MM.1S (cell line): Measurements from ENCODE around the gene CTBP1.

Experiments used
- DNase-seq: peaks from one replicate; pipeline ENCODE4 v3.0.0-alpha.2; 2015
- H2AFZ ChIP-seq: fragments of 300-600 bp; sonication (generic); 2 replicates; pipeline ENCODE4 v1.6.0; 2016; ENCODE audit warnings: antibody characterized with exemption, low read length
- H3F3A ChIP-seq: fragments of 300-600 bp; sonication (generic); 2 replicates; pipeline ENCODE4 v1.6.1; 2016; ENCODE audit warnings: mild to moderate bottlenecking, antibody characterized with exemption, low read length, moderate library complexity, mixed read lengths; ENCODE audit not compliant: insufficient read depth
- H3K27ac ChIP-seq: fragments of 300-600 bp; sonication (generic); 2 replicates; pipeline ENCODE4 v1.5.1; 2016; ENCODE audit warnings: mild to moderate bottlenecking, low read length
- H3K27me3 ChIP-seq: fragments of 300-600 bp; sonication (generic); replicated peaks from 2 replicates; pipeline ENCODE4 v1.6.0; 2016; ENCODE audit warnings: low read length; ENCODE audit not compliant: insufficient read depth
- H3K36me3 ChIP-seq: fragments of 300-600 bp; sonication (generic); replicated peaks from 2 replicates; pipeline ENCODE4 v1.6.1; 2016; ENCODE audit warnings: mild to moderate bottlenecking, low read length, mixed read lengths; ENCODE audit not compliant: insufficient read depth
- H3K4me1 ChIP-seq: fragments of 300-600 bp; sonication (generic); 2 replicates; pipeline ENCODE4 v1.6.1; 2016; ENCODE audit warnings: low read length, mixed read lengths
- H3K4me2 ChIP-seq: fragments of 300-600 bp; sonication (generic); 2 replicates; pipeline ENCODE4 v1.6.0; 2016; ENCODE audit warnings: low read depth, low read length
- H3K4me3 ChIP-seq: fragments of 300-600 bp; sonication (generic); 2 replicates; pipeline ENCODE4 v1.5.1; 2016; ENCODE audit warnings: low read length, mixed read lengths
- H3K79me2 ChIP-seq: fragments of 300-600 bp; sonication (generic); 2 replicates; pipeline ENCODE4 v1.6.1; 2016; ENCODE audit warnings: mixed run types, low read length, mixed read lengths
- H3K9ac ChIP-seq: fragments of 300-600 bp; sonication (generic); 2 replicates; pipeline ENCODE4 v1.6.1; 2016; ENCODE audit warnings: low read length, mixed read lengths
- H3K9me2 ChIP-seq: fragments of 300-600 bp; sonication (generic); replicated peaks from 2 replicates; pipeline ENCODE4 v1.6.1; 2016; ENCODE audit warnings: mild to moderate bottlenecking, low read length, mixed read lengths; ENCODE audit not compliant: insufficient read depth
- H3K9me3 ChIP-seq: fragments of 300-600 bp; sonication (generic); replicated peaks from 2 replicates; pipeline ENCODE4 v1.6.1; 2016; ENCODE audit warnings: mild to moderate bottlenecking, low read length, mixed read lengths; ENCODE audit not compliant: insufficient read depth
- H4K20me1 ChIP-seq: fragments of 300-600 bp; sonication (generic); 2 replicates; pipeline ENCODE4 v1.6.1; 2016; ENCODE audit warnings: mild to moderate bottlenecking, low read length, moderate library complexity, mixed read lengths; ENCODE audit not compliant: insufficient read depth
- EZH2 ChIP-seq: fragments of 300-600 bp; sonication (generic); optimal IDR thresholded peaks from 2 replicates; pipeline ENCODE3; 2017; ENCODE audit warnings: low read depth, mild to moderate bottlenecking, antibody characterized with exemption, low read length, mixed read lengths
- EZH2phosphoT487 ChIP-seq: fragments of 300-600 bp; sonication (generic); IDR thresholded peaks from 2 replicates; pipeline ENCODE4 v1.6.1; 2018; ENCODE audit warnings: antibody characterized with exemption, low read length
- TF ChIP-seq, protein P1 (sequence below): fragments of 300-600 bp; sonication (generic); IDR thresholded peaks from 2 replicates; pipeline ENCODE4 v1.5.1; 2016; ENCODE audit warnings: antibody characterized with exemption, low read length, mixed read lengths

CTBP1 gene

DNA sequence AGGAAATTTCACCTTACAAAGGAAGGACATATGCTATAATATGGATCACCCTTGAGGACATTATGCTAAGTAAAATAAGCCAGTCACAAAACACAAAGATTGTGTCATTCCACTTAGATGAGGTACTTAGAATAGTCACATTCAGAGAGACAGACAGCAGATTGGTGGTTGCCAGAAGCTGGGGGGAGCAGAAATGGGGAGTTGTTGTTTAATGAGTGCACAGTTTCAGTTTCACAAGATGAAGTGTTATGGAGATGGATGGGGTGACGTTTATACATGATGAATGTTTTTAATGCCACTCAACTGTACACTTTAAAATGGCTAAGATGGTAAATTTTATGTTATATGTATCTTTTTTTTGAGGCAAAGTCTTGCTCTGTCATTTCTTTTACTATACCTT is 61.7 kb downstream of the CTBP1 start:
- Histone ChIP-seq H3K9ac (no peak overlapping the region), H3K36me3 (no peaks in the 10 kb centered on the region), H3K27me3 (no peaks in the 10 kb centered on the region), H3K79me2 (no peaks in the 10 kb centered on the region), H3K27ac (peak overlapping the region; percentile 4; the same call in 1 of the 2 replicates), H3K4me3 (no peak overlapping the region), H3K9me3 (no peaks in the 10 kb centered on the region), H3K9me2 (no peaks in the 10 kb centered on the region), H3F3A (peaks cover 19% of the 10 kb centered on the region), H2AFZ (no peak overlapping the region), H3K4me2 (peak overlapping the region; percentile 20; the same call in 1 of the 2 replicates), H3K4me1 (peaks cover 24% of the 10 kb centered on the region), H4K20me1 (no peaks in the 10 kb centered on the region)
- DNase-seq: peak; percentile 83
- no peak for TF ChIP-seq EZH2
- TF ChIP-seq EZH2phosphoT487: no peak
- TF ChIP-seq, protein P1, sequence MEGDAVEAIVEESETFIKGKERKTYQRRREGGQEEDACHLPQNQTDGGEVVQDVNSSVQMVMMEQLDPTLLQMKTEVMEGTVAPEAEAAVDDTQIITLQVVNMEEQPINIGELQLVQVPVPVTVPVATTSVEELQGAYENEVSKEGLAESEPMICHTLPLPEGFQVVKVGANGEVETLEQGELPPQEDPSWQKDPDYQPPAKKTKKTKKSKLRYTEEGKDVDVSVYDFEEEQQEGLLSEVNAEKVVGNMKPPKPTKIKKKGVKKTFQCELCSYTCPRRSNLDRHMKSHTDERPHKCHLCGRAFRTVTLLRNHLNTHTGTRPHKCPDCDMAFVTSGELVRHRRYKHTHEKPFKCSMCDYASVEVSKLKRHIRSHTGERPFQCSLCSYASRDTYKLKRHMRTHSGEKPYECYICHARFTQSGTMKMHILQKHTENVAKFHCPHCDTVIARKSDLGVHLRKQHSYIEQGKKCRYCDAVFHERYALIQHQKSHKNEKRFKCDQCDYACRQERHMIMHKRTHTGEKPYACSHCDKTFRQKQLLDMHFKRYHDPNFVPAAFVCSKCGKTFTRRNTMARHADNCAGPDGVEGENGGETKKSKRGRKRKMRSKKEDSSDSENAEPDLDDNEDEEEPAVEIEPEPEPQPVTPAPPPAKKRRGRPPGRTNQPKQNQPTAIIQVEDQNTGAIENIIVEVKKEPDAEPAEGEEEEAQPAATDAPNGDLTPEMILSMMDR: no peak

DNA sequence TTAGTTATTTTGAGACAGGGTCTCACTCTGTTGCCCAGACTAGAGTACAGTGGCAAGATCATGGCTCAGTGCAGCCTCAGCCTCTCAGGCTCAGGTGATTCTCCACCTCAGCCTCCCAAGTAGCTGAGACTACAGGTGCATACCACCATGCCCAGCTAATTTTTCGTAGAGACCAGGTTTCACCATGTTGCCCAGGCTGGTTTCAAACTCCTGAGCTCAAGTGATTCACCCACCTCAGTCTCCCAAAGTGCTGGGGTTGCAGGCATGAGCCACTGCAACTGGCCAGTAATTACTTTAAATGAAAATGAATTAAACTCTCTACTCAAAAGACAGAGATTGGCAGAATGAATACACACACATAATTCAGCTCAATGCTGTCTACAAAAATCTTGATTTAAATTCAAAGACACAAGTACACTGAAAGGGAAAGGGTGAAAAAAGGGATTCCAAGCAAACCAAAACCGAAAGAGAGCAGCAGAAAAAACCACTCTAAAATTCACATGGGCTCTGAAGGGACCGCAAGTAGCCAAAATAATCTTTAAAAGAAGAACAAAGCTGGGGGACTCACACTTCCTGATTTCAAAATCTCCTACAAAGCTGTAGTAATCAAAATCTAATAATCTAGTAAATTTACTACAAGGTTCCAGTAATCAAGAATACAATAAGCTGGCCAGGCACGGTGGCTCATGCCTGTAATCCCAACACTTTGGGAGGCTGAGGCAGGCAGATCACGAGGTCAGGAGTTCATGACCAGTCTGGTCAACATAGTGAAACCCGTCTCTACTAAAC is 64.8 kb downstream of the CTBP1 start:
- 0 out of 2 replicates have a peak overlapping the region, but pooled peaks have one; percentile 26 for H3K9ac ChIP-seq
- no peaks in the 10 kb centered on the region for H3K9me2 ChIP-seq
- H4K20me1 ChIP-seq: no peaks in the 10 kb centered on the region
- peaks cover 24% of the 10 kb centered on the region for H3K4me1 ChIP-seq
- no peaks in the 10 kb centered on the region for H3K27me3 ChIP-seq
- peak; percentile 80 for DNase-seq
- no peaks in the 10 kb centered on the region for H3K36me3 ChIP-seq
- no peak overlapping the region for H2AFZ ChIP-seq
- peaks cover 19% of the 10 kb centered on the region for H3F3A ChIP-seq
- peak overlapping the region; percentile 36; the same call in 1 of the 2 replicates for H3K4me3 ChIP-seq
- H3K79me2 ChIP-seq: no peaks in the 10 kb centered on the region
- peak overlapping the region; percentile 66; the same call in 1 of the 2 replicates for H3K4me2 ChIP-seq
- TF ChIP-seq, protein P1: no peak
- TF ChIP-seq EZH2: no peak
- no peak for TF ChIP-seq EZH2phosphoT487
- H3K9me3 ChIP-seq: no peaks in the 10 kb centered on the region
- H3K27ac ChIP-seq: peak overlapping the region; percentile 27; the same call in 1 of the 2 replicates

DNA sequence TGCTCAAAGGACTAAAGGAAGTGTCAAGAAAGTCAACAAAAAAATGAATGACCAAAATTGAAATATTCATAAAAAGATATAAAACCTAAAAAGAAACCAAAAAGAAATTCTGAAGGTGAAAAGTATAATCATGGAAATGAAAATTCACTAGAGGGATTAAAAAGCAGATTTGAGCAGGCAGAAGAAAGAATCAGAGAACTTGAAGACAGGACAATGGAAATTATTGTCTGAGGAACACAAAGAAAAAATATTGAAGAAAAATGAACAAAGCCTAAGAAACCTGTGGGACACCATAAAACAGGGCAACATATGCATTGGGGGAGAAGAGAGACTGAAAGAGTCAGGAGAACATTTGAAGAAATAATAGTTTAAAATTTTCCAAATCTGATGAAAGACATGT is 66.6 kb downstream of the CTBP1 start:
- H3K4me2 ChIP-seq: no peak overlapping the region
- H3K4me1 ChIP-seq: peaks cover 19% of the 10 kb centered on the region
- H3K9me2 ChIP-seq: no peaks in the 10 kb centered on the region
- no peaks in the 10 kb centered on the region for H3K27me3 ChIP-seq
- no peak overlapping the region for H3K9ac ChIP-seq
- no peak overlapping the region for H2AFZ ChIP-seq
- no peak overlapping the region for H3K4me3 ChIP-seq
- no peak overlapping the region for H3K27ac ChIP-seq
- DNase-seq: no peak
- peaks cover 19% of the 10 kb centered on the region for H3F3A ChIP-seq
- H3K79me2 ChIP-seq: no peaks in the 10 kb centered on the region
- H3K36me3 ChIP-seq: no peaks in the 10 kb centered on the region
- H3K9me3 ChIP-seq: no peaks in the 10 kb centered on the region
- TF ChIP-seq, protein P1: no peak
- TF ChIP-seq EZH2phosphoT487 (no peak), EZH2 (no peak)
- H4K20me1 ChIP-seq: no peaks in the 10 kb centered on the region
